SK-N-SH treated with all-trans-retinoic acid at 6 μM for 48 hours (cell line): ENCODE data around the gene SH3RF1.

Source experiments
- ATAC-seq: fragments of 200-7000 bp; cut with Tn5 transposase; 3 replicates; pipeline ENCODE4 v1.9.1; 2020; ENCODE audit warnings: mild to moderate bottlenecking, moderate library complexity
- ARNTL ChIP-seq: fragments of 450-650 bp; formaldehyde crosslinking; IDR thresholded peaks from 2 replicates; pipeline ENCODE4 v1.5.0; 2020; ENCODE audit warnings: low read depth, mild to moderate bottlenecking, moderate library complexity, borderline replicate concordance
- BACH2 ChIP-seq: fragments of 250-450 bp; sonication (Bioruptor Pico); IDR thresholded peaks from 2 replicates; pipeline ENCODE4 v1.9.0; 2021; ENCODE audit warnings: mild to moderate bottlenecking, borderline replicate concordance
- CREB5 ChIP-seq: fragments of 250-450 bp; sonication (Bioruptor Pico); IDR thresholded peaks from 2 replicates; pipeline ENCODE4 v1.5.1; 2020; ENCODE audit warnings: low read depth, mild to moderate bottlenecking, moderate library complexity
- CSDC2 ChIP-seq: fragments of 250-450 bp; sonication (Bioruptor Pico); IDR thresholded peaks from 2 replicates; pipeline ENCODE4 v1.5.0; 2020; ENCODE audit warnings: mild to moderate bottlenecking, moderate library complexity
- CSRNP3 ChIP-seq: fragments of 250-450 bp; sonication (Bioruptor Pico); IDR thresholded peaks from 2 replicates; pipeline ENCODE4 v1.5.1; 2021; ENCODE audit warnings: mild to moderate bottlenecking, moderate library complexity
- ESRRG ChIP-seq: fragments of 250-450 bp; sonication (Bioruptor Pico); IDR thresholded peaks from 2 replicates; pipeline ENCODE4 v1.6.1; 2021; ENCODE audit warnings: mild to moderate bottlenecking
- ISL1 ChIP-seq: fragments of 250-450 bp; sonication (Bioruptor Pico); IDR thresholded peaks from 2 replicates; pipeline ENCODE4 v2.1.2; 2022; ENCODE audit warnings: mild to moderate bottlenecking, moderate library complexity
- OSR1 ChIP-seq: fragments of 250-450 bp; sonication (Bioruptor Pico); IDR thresholded peaks from 2 replicates; pipeline ENCODE4 v1.8.0; 2022; ENCODE audit warnings: moderate library complexity, mild to moderate bottlenecking, inconsistent platforms
- PATZ1 ChIP-seq: fragments of 250-450 bp; sonication (Bioruptor Pico); IDR thresholded peaks from 2 replicates; pipeline ENCODE4 v1.8.0; 2020; ENCODE audit warnings: mild to moderate bottlenecking, moderate library complexity, borderline replicate concordance
- PPARA ChIP-seq: fragments of 250-450 bp; sonication (Bioruptor Pico); IDR thresholded peaks from 2 replicates; pipeline ENCODE4 v1.5.0; 2020; ENCODE audit warnings: mild to moderate bottlenecking, borderline replicate concordance
- RARB ChIP-seq: fragments of 250-450 bp; sonication (Bioruptor Pico); IDR thresholded peaks from 2 replicates; pipeline ENCODE4 v1.8.0; 2021; ENCODE audit warnings: mild to moderate bottlenecking, moderate library complexity
- TCF4 ChIP-seq: fragments of 250-450 bp; sonication (Bioruptor Pico); IDR thresholded peaks from 2 replicates; pipeline ENCODE4 v1.8.0; 2021; ENCODE audit warnings: mild to moderate bottlenecking, moderate library complexity, borderline replicate concordance
- TOX ChIP-seq: fragments of 250-450 bp; sonication (Bioruptor Pico); IDR thresholded peaks from 2 replicates; pipeline ENCODE4 v1.8.0; 2021; ENCODE audit warnings: mild to moderate bottlenecking, moderate library complexity, borderline replicate concordance
- ZC3H10 ChIP-seq: fragments of 250-450 bp; sonication (Bioruptor Pico); IDR thresholded peaks from 2 replicates; pipeline ENCODE4 v1.5.1; 2021; ENCODE audit warnings: mild to moderate bottlenecking, moderate library complexity
- ZFP3 ChIP-seq: fragments of 250-450 bp; sonication (Bioruptor Pico); IDR thresholded peaks from 2 replicates; pipeline ENCODE4 v1.5.0; 2020; ENCODE audit warnings: mild to moderate bottlenecking, moderate library complexity
- ZFP30 ChIP-seq: fragments of 450-650 bp; formaldehyde crosslinking; IDR thresholded peaks from 2 replicates; pipeline ENCODE4 v1.5.0; 2022; ENCODE audit warnings: mild to moderate bottlenecking, moderate library complexity
- ZNF565 ChIP-seq: fragments of 450-650 bp; formaldehyde crosslinking; conservative IDR thresholded peaks from 2 replicates; pipeline ENCODE4 v1.5.0; 2020; ENCODE audit warnings: low read depth, mild to moderate bottlenecking, moderate library complexity
- ZNF70 ChIP-seq: fragments of 450-650 bp; formaldehyde crosslinking; IDR thresholded peaks from 2 replicates; pipeline ENCODE4 v1.5.0; 2020; ENCODE audit warnings: mild to moderate bottlenecking, moderate library complexity
- TF ChIP-seq, protein P1 (sequence below): fragments of 250-450 bp; sonication (Bioruptor Pico); IDR thresholded peaks from 2 replicates; pipeline ENCODE4 v1.8.0; 2021; ENCODE audit warnings: low read depth, mild to moderate bottlenecking, moderate library complexity, borderline replicate concordance
- TF ChIP-seq, protein P2 (sequence below): fragments of 250-450 bp; sonication (Bioruptor Pico); IDR thresholded peaks from 2 replicates; pipeline ENCODE4 v1.5.0; 2020; ENCODE audit warnings: mild to moderate bottlenecking, moderate library complexity

The SH3RF1 gene

GRCh38 chr4:169184686-169185085 is 86.1 kb downstream of the SH3RF1 start:
- TF ChIP-seq OSR1 (CRISPR knock-in tag) (no peak), ESRRG (CRISPR knock-in tag) (no peak), TOX (CRISPR knock-in tag) (no peak), PPARA (CRISPR knock-in tag) (no peak), CSRNP3 (CRISPR knock-in tag) (no peak), PATZ1 (no peak), ZFP3 (CRISPR knock-in tag) (no peak), ISL1 (CRISPR knock-in tag) (no peak), ZNF70 (no peak), ZC3H10 (CRISPR knock-in tag) (no peak)
- TF ChIP-seq, protein P1, sequence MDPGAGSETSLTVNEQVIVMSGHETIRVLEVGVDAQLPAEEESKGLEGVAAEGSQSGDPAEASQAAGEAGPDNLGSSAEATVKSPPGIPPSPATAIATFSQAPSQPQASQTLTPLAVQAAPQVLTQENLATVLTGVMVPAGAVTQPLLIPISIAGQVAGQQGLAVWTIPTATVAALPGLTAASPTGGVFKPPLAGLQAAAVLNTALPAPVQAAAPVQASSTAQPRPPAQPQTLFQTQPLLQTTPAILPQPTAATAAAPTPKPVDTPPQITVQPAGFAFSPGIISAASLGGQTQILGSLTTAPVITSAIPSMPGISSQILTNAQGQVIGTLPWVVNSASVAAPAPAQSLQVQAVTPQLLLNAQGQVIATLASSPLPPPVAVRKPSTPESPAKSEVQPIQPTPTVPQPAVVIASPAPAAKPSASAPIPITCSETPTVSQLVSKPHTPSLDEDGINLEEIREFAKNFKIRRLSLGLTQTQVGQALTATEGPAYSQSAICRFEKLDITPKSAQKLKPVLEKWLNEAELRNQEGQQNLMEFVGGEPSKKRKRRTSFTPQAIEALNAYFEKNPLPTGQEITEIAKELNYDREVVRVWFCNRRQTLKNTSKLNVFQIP (CRISPR knock-in tag) = no peak
- TF ChIP-seq, protein P2, sequence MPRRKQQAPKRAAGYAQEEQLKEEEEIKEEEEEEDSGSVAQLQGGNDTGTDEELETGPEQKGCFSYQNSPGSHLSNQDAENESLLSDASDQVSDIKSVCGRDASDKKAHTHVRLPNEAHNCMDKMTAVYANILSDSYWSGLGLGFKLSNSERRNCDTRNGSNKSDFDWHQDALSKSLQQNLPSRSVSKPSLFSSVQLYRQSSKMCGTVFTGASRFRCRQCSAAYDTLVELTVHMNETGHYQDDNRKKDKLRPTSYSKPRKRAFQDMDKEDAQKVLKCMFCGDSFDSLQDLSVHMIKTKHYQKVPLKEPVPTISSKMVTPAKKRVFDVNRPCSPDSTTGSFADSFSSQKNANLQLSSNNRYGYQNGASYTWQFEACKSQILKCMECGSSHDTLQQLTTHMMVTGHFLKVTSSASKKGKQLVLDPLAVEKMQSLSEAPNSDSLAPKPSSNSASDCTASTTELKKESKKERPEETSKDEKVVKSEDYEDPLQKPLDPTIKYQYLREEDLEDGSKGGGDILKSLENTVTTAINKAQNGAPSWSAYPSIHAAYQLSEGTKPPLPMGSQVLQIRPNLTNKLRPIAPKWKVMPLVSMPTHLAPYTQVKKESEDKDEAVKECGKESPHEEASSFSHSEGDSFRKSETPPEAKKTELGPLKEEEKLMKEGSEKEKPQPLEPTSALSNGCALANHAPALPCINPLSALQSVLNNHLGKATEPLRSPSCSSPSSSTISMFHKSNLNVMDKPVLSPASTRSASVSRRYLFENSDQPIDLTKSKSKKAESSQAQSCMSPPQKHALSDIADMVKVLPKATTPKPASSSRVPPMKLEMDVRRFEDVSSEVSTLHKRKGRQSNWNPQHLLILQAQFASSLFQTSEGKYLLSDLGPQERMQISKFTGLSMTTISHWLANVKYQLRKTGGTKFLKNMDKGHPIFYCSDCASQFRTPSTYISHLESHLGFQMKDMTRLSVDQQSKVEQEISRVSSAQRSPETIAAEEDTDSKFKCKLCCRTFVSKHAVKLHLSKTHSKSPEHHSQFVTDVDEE = no peak
- ATAC-seq = no peak

GRCh38 chr4:169184236-169184635 is 86.5 kb downstream of the SH3RF1 start:
- TF ChIP-seq ZC3H10 (CRISPR knock-in tag) = no peak
- TF ChIP-seq ZNF565 (CRISPR knock-in tag) = no peak
- no peak for TF ChIP-seq ZFP30
- TF ChIP-seq ARNTL (CRISPR knock-in tag) = no peak
- no peak for TF ChIP-seq ZFP3 (CRISPR knock-in tag)
- TF ChIP-seq PATZ1 = no peak
- no peak for TF ChIP-seq RARB (CRISPR knock-in tag)
- no peak for TF ChIP-seq OSR1 (CRISPR knock-in tag)
- no peak for TF ChIP-seq TCF4
- no peak for TF ChIP-seq ESRRG (CRISPR knock-in tag)
- TF ChIP-seq BACH2 = no peak
- TF ChIP-seq PPARA (CRISPR knock-in tag) = no peak
- TF ChIP-seq ZNF70 = no peak
- no peak for TF ChIP-seq CREB5 (CRISPR knock-in tag)
- no peak for ATAC-seq

GRCh38 chr4:169183581-169183980 is 87.2 kb downstream of the SH3RF1 start:
- no peak for ATAC-seq
- TF ChIP-seq ZFP30 = no peak
- TF ChIP-seq PATZ1 = no peak
- TF ChIP-seq BACH2 = no peak
- no peak for TF ChIP-seq OSR1 (CRISPR knock-in tag)
- TF ChIP-seq CREB5 (CRISPR knock-in tag) = no peak
- no peak for TF ChIP-seq RARB (CRISPR knock-in tag)
- no peak for TF ChIP-seq ZNF70
- no peak for TF ChIP-seq CSDC2 (CRISPR knock-in tag)
- no peak for TF ChIP-seq CSRNP3 (CRISPR knock-in tag)
